Heart left ventricle (tissue), 13 donors: ENCODE data around the gene PARD6G.

Experiments used
- CTCF ChIP-seq, 12 donors: fragments of 200-600 bp; sonication (generic) in 4 of 12; IDR thresholded peaks; one replicate each; pipeline versions ENCODE4 v1.5.0 to v1.8.0; 2018 to 2022; ENCODE audit warnings: antibody characterized with exemption in 12 of 12, mild to moderate bottlenecking in 5 of 12
- POLR2A ChIP-seq, 2 donors: fragments of 450-650 bp; IDR thresholded peaks; one replicate each; pipeline ENCODE4 v1.6.1; 2017; ENCODE audit warnings: antibody characterized with exemption in 2 of 2, mild to moderate bottlenecking in 2 of 2, moderate library complexity in 2 of 2
- donor health status: ischemic (EF 13 %, LVEDD 7.1; RV severe dilation, severe dysfunction).
- donor health status: DM: no; HTN: yes; CAD: no.
- donor health status: DM: no; HTN: no; CAD: no.
- donor health status: ischemic (EF 25% LVEDD 6.9; RV normal size, moderate dysfunction).
- donor health status: ischemic (EF 25% LVEDD 5.7; RV mildly dilated, moderate dysfunction).
- donor health status: ischemic (EF 35%, LVEDD 5.7; RV mildly dilated, moderate dysfunction).
- donor health status: nonischemic (EF 11% LVEDD 7.7; RV severe dilation, severe dysfunction).
- donor health status: DM: yes; HTN: yes; CAD: no.
- donor health status: PGD.
- donor health status: ischemic (EF 29% LVEDD 5.4; RV normal size, mild dysfunction).
- donor health status: nonischemic (EF 23%, LVEDD 6.1; RV moderate dilation, normal function).

GRCh38 chr18:80126797-80127196, 120.5 kb downstream of the PARD6G start:
- no peak for TF ChIP-seq CTCF (IDR thresholded peaks at IDR 0.05)
- no peak for TF ChIP-seq POLR2A (IDR thresholded peaks at IDR 0.05)
